ENCODE data around the gene MEN1. TPM values are rescaled to one million over a fixed set of nuclear protein-coding genes. Genes with fewer than 3 reads are reported as not detected.

The MEN1 gene
- total RNA-seq, 3 donors from 2014 or later, result 19.3 to 26.4 (median 21.9) TPM

GRCh38 chr11:64760759-64761420 lies 49.5 kb downstream of the MEN1 start:
- peaks cover 2% of the 10 kb centered on the region for H3K36me3 ChIP-seq (ENCODE audit: low read depth)
- no peak for DNase-seq
- H3K4me1 ChIP-seq (ENCODE audit: low read depth), result peaks cover 6% of the 10 kb centered on the region
- no peak overlapping the region for H3K4me3 ChIP-seq
- ATAC-seq, result no peak
- intact Hi-C loops (cut with DNase I, micrococcal nuclease), result no loop called here
- no peak for TF ChIP-seq CTCF (IDR thresholded peaks at IDR 0.05)
- H3K9me3 ChIP-seq, result no peaks in the 10 kb centered on the region

GRCh38 chr11:64759722-64760719 lies 50.3 kb downstream of the MEN1 start, which contains the start of gene PYGM:
Gene PYGM, minus strand, starts transcription at chr11:64759974. Its CDS starts 76 bp downstream, at chr11:64759898.
- intact Hi-C loops (cut with DNase I, micrococcal nuclease), result no loop called here

GRCh38 chr11:64759131-64759721 lies 51.1 kb downstream of the MEN1 start:
- intact Hi-C loops (cut with DNase I, micrococcal nuclease), result no loop called here
- Histone ChIP-seq H3K4me3 (no peak overlapping the region), H3K4me1 (ENCODE audit: low read depth) (no peaks in the 10 kb centered on the region), H3K9me3 (no peaks in the 10 kb centered on the region), H3K36me3 (ENCODE audit: low read depth) (no peaks in the 10 kb centered on the region)
- DNase-seq, result no peak
- TF ChIP-seq CTCF (IDR thresholded peaks at IDR 0.05), result no peak
- no peak for ATAC-seq

More at GRCh38 chr11:64759722-64760719, 50.3 kb downstream of the MEN1 start, which contains the start of gene PYGM:
- ATAC-seq (peak; percentile 23), DNase-seq (peak in 1 of 3 donors; percentile 56)
- Histone ChIP-seq H3K4me1 (ENCODE audit: low read depth) (peaks cover 4% of the 10 kb centered on the region), H3K36me3 (ENCODE audit: low read depth) (no peaks in the 10 kb centered on the region), H3K4me3 (no peak within 1 kb of the TSS), H3K9me3 (no peaks in the 10 kb centered on the region)
- TF ChIP-seq CTCF (IDR thresholded peaks at IDR 0.05), result no peak

GRCh38 chr11:64758330-64759079 lies 51.8 kb downstream of the MEN1 start:
- Histone ChIP-seq H3K4me1 (ENCODE audit: low read depth) (no peaks in the 10 kb centered on the region), H3K4me3 (no peak overlapping the region), H3K9me3 (no peaks in the 10 kb centered on the region), H3K36me3 (ENCODE audit: low read depth) (no peaks in the 10 kb centered on the region)
- intact Hi-C loops (cut with DNase I, micrococcal nuclease), result no loop called here
- TF ChIP-seq CTCF (IDR thresholded peaks at IDR 0.05), result no peak
- no peak for ATAC-seq
- DNase-seq, result no peak
